ENCODE data around the gene TMEM179. TPM values are rescaled to one million over a fixed set of nuclear protein-coding genes. Genes with fewer than 3 reads are reported as not detected.

TMEM179 gene
- total RNA-seq (2021; fragmentation: NEBNext Ultra II Directional; extraction: Animal tissue kit (Norgen Biotek cat#: 25700)) (2.9 TPM in 2 replicates), polyA plus RNA-seq (2011; rRNA removed) (4.0 and 4.6 TPM in 2 replicates), polyA minus RNA-seq (2011; rRNA and poly(A)+ RNA removed) (1.1 and 3.6 TPM in 2 replicates)
- 3.7 TPM for polyA plus RNA-seq (2011; cell fraction: cytosol; rRNA removed)
- 4.6 TPM for polyA plus RNA-seq (2011; cell fraction: nucleus; rRNA removed)
- 1.7 to 6.0 TPM (median 4.1 TPM) in 4 replicates for polyA plus RNA-seq (2012, experiment 1 of 2)
- polyA plus RNA-seq (2012, experiment 2 of 2), result 1.8 TPM
- 1.8 TPM for polyA plus RNA-seq (2013, experiment 1 of 2)
- polyA plus RNA-seq (2013, experiment 2 of 2), result 1.9 TPM
- polyA minus RNA-seq (2011; cell fraction: cytosol; rRNA and poly(A)+ RNA removed), result 2.4 TPM
- polyA minus RNA-seq (2011; cell fraction: nucleus; rRNA and poly(A)+ RNA removed), result 3.4 TPM
- long read RNA-seq, experiment 1, partial matches to known transcripts, result 0 of 2 reads
- long read RNA-seq, experiment 1, other reads (novel, unspliced or antisense), result 0 of 2 reads
- long read RNA-seq, experiment 2, result 0 reads

GRCh38 chr14:104604458-104605449 lies at the start of gene TMEM179:
TSS of gene TMEM179 (minus strand) at chr14:104604772. CDS start at chr14:104604741, 31 bp downstream.
- Histone ChIP-seq H4K5ac (ENCODE audit: insufficient read length, low read depth, low read length) (no peak within 1 kb of the TSS), H3K14ac (ENCODE audit: insufficient read length) (no peak within 1 kb of the TSS), H3K56ac (replicated peaks; ENCODE audit: insufficient read length, low read depth, low read length) (no peak within 1 kb of the TSS), H2BK5ac (ENCODE audit: low read depth, low read length) (no peak within 1 kb of the TSS), H3K4me1 (replicated peaks in 1 of 4; ENCODE audit: control insufficient read depth in 3 of 4, insufficient read depth in 4 of 4, low read length in 3 of 4) (peaks cover 0 to 9% (median 3%) of the 10 kb centered on the region in 4 experiments; a peak in 4 of 7 replicates), H3K36me3 (ENCODE audit: control insufficient read depth in 2 of 4, insufficient read depth in 4 of 4, low read length in 3 of 4) (no peaks in the 10 kb centered on the region), H3K9ac (replicated peaks in 1 of 4; ENCODE audit: extremely low read depth in 1 of 4, low read depth in 3 of 4, low read length in 3 of 4) (0 out of 7 replicates have a peak within 1 kb of the TSS, but pooled peaks of 1 of the 4 experiments have one; percentile 4), H3K9me3 (ENCODE audit: insufficient read depth in 2 of 2, low read depth in 1 of 2, low read length in 1 of 2) (no peaks in the 10 kb centered on the region), H3K23me2 (ENCODE audit: low read depth, low read length) (peaks cover 6% of the 10 kb centered on the region; the same call in 1 of the 2 replicates), H3K79me1 (ENCODE audit: low read depth, low read length) (no peaks in the 10 kb centered on the region), H3K23ac (ENCODE audit: insufficient read length) (no peak within 1 kb of the TSS), H4K8ac (ENCODE audit: extremely low read depth, insufficient read depth, low read length) (peak within 1 kb of the TSS; percentile 90; the same call in 1 of the 2 replicates), H4K20me1 (replicated peaks in 1 of 2; ENCODE audit: control insufficient read depth in 1 of 2, insufficient read depth in 2 of 2, low read length in 2 of 2) (no peaks in the 10 kb centered on the region), H2BK120ac (replicated peaks; ENCODE audit: low read depth, low read length) (no peak within 1 kb of the TSS), H4K91ac (replicated peaks; ENCODE audit: insufficient read length, low read length) (no peak within 1 kb of the TSS), H3K4me3 (ENCODE audit: extremely low read depth in 1 of 4, insufficient read depth in 2 of 4, low read depth in 3 of 4, low read length in 4 of 4) (peak within 1 kb of the TSS; percentile 37 to 65 (median 38)), H3K27me3 (replicated peaks in 1 of 4; ENCODE audit: control insufficient read depth in 3 of 4, extremely low read depth in 1 of 4, insufficient read depth in 3 of 4, low read length in 3 of 4) (peaks cover 2 to 24% (median 15%) of the 10 kb centered on the region in 4 experiments), H2BK20ac (ENCODE audit: low read length) (no peak within 1 kb of the TSS), H3K79me2 (ENCODE audit: control insufficient read depth in 1 of 2, insufficient read depth in 2 of 2, low read length in 2 of 2) (no peaks in the 10 kb centered on the region), H2AK5ac (ENCODE audit: low read depth, low read length) (no peak within 1 kb of the TSS), H2BK12ac (ENCODE audit: low read depth, low read length) (no peak within 1 kb of the TSS), H3K4me2 (ENCODE audit: insufficient read depth in 1 of 2, low read depth in 2 of 2, low read length in 2 of 2) (peak within 1 kb of the TSS; percentile 65 to 88), H2AFZ (ENCODE audit: low read length) (peak within 1 kb of the TSS; percentile 83; the same call in 1 of the 2 replicates), H3K27ac (ENCODE audit: low read depth, low read length) (no peak within 1 kb of the TSS), H2BK15ac (ENCODE audit: low read length) (0 out of 2 replicates have a peak within 1 kb of the TSS, but pooled peaks have one; percentile 72), H3K18ac (ENCODE audit: extremely low read depth, low read length) (peak within 1 kb of the TSS; percentile 78), H3K4ac (replicated peaks; ENCODE audit: insufficient read length, low read depth, low read length) (peak within 1 kb of the TSS; percentile 82)
- ChIA-PET POLR2A (ENCODE audit: partially characterized antibody) (interaction anchor here (1.4 to 1.6 kb wide), 2 partner anchors 11 to 73 kb away, joined by 4 to 5 read pairs; no protein-coding TSS in a partner anchor), CTCF (ENCODE audit: partially characterized antibody) (interaction anchor here (0.6 to 1.2 kb wide), 7 partner anchors 11 to 227 kb away, joined by 3 to 5 read pairs (median 3); no protein-coding TSS in a partner anchor)
- DNase-seq (ENCODE audit: low read depth in 1 of 2, low spot score in 2 of 2) (peak; percentile 15 to 84), FAIRE-seq (no peak)
- WGBS, 2 experiments (ENCODE audit: extremely low coverage in 1 of 2, insufficient coverage in 1 of 2, insufficient read length in 1 of 2, insufficient replicate concordance in 2 of 2, low coverage in 1 of 2, low lambda C conversion rate in 2 of 2, missing lambda C conversion rate in 1 of 2), result 12% methylated on average over 78 of the region's 91 CpGs; no CpG with 5 or more reads in 1 of the 2 experiments
- TF ChIP-seq ATF2 (IDR thresholded peaks at IDR 0.05; ENCODE audit: low read length) (no peak), JUN (IDR thresholded peaks at IDR 0.05; ENCODE audit: low read depth, low read length) (no peak), JUND (IDR thresholded peaks at IDR 0.05; ENCODE audit: low read length) (no peak), SP1 (IDR thresholded peaks at IDR 0.05; ENCODE audit: low read depth, low read length) (no peak), ATF3 (IDR thresholded peaks at IDR 0.05; ENCODE audit: insufficient read depth, low read depth, low read length) (no peak), FOSL1 (IDR thresholded peaks at IDR 0.05; ENCODE audit: insufficient read depth, low read depth, low read length) (no peak)

Data from H1 (cell line).